ENCODE measurements around the gene PABPC5.

PABPC5 gene

GRCh38 chrX:91434351-91435168 is at the start of gene PABPC5:
PABPC5 (plus strand) TSS chrX:91434839; CDS start chrX:91435578, 739 bp downstream.
- Histone ChIP-seq H3K27me3 (ENCODE audit: control insufficient read depth, insufficient read depth, low read length) (no peaks in the 10 kb centered on the region), H3K9ac (ENCODE audit: low read depth, low read length) (peak within 1 kb of the TSS; percentile 49), H3K4me3 (ENCODE audit: low read depth, low read length) (peak within 1 kb of the TSS; percentile 85)

GRCh38 chrX:91389026-91389425 is 45.6 kb upstream of the PABPC5 start:
- Histone ChIP-seq H3K9me3 (ENCODE audit: control insufficient read depth, insufficient read depth, low read length) (no peaks in the 10 kb centered on the region), H3K4me3 (ENCODE audit: low read depth, low read length) (no peak overlapping the region), H3K36me3 (ENCODE audit: control insufficient read depth, insufficient read depth, low read length) (no peaks in the 10 kb centered on the region), H3K9ac (ENCODE audit: low read depth, low read length) (no peak overlapping the region), H3K27me3 (ENCODE audit: control insufficient read depth, insufficient read depth, low read length) (no peaks in the 10 kb centered on the region), H3K4me1 (ENCODE audit: control insufficient read depth, insufficient read depth, low read length) (no peaks in the 10 kb centered on the region)

More at GRCh38 chrX:91434351-91435168, at the start of gene PABPC5:
- Histone ChIP-seq H3K9me3 (ENCODE audit: control insufficient read depth, insufficient read depth, low read length) (no peaks in the 10 kb centered on the region), H3K36me3 (ENCODE audit: control insufficient read depth, insufficient read depth, low read length) (no peaks in the 10 kb centered on the region), H3K4me1 (ENCODE audit: control insufficient read depth, insufficient read depth, low read length) (no peaks in the 10 kb centered on the region)

GRCh38 chrX:91414713-91415112 is 19.9 kb upstream of the PABPC5 start:
- no peaks in the 10 kb centered on the region for H3K9me3 ChIP-seq (ENCODE audit: control insufficient read depth, insufficient read depth, low read length)
- no peaks in the 10 kb centered on the region for H3K36me3 ChIP-seq (ENCODE audit: control insufficient read depth, insufficient read depth, low read length)
- no peak overlapping the region for H3K9ac ChIP-seq (ENCODE audit: low read depth, low read length)
- H3K4me3 ChIP-seq (ENCODE audit: low read depth, low read length) = no peak overlapping the region
- H3K4me1 ChIP-seq (ENCODE audit: control insufficient read depth, insufficient read depth, low read length) = no peaks in the 10 kb centered on the region
- no peaks in the 10 kb centered on the region for H3K27me3 ChIP-seq (ENCODE audit: control insufficient read depth, insufficient read depth, low read length)

- Histone ChIP-seq H3K9ac (ENCODE audit: low read depth, low read length) (peak overlapping the region; percentile 49), H3K36me3 (ENCODE audit: control insufficient read depth, insufficient read depth, low read length) (no peaks in the 10 kb centered on the region), H3K4me3 (ENCODE audit: low read depth, low read length) (peak overlapping the region; percentile 85), H3K4me1 (ENCODE audit: control insufficient read depth, insufficient read depth, low read length) (no peaks in the 10 kb centered on the region), H3K9me3 (ENCODE audit: control insufficient read depth, insufficient read depth, low read length) (no peaks in the 10 kb centered on the region), H3K27me3 (ENCODE audit: control insufficient read depth, insufficient read depth, low read length) (no peaks in the 10 kb centered on the region)
Measured at GRCh38 chrX:91435395-91435794, 756 bp downstream of the PABPC5 start.
